Activated T-cell treated with anti-CD3 and anti-CD28 coated beads, Interleukin-2, amount 50 U/mL, for 72 hours (primary cell): Measurements from ENCODE around the gene CD200. TPM values are rescaled to one million over a fixed set of nuclear protein-coding genes. Genes with fewer than 3 reads are reported as not detected.

Experiments
- ATAC-seq, 2 donors: fragments of 150-1000 bp; cut with Tn5 transposase; replicated peaks in 1 of 2; 2 replicates each; pipeline ENCODE4 v1.10.0; 2021; ENCODE audit warnings: moderate library complexity in 2 of 2, mild to moderate bottlenecking in 1 of 2
- DNase-seq, 2 donors: peaks; one replicate each; pipeline ENCODE4 v3.0.0; 2021 to 2022; ENCODE audit warnings: mixed read lengths in 1 of 2
- H3K27ac Mint-ChIP-seq: one replicate; pipeline ENCODE4 v1.8.0; 2022; ENCODE audit warnings: mild to moderate bottlenecking, moderate library complexity, mixed read lengths
- H3K27me3 Mint-ChIP-seq: one replicate; pipeline ENCODE4 v1.8.0; 2022; ENCODE audit warnings: low read depth, mixed read lengths
- H3K36me3 Mint-ChIP-seq, 2 donors: one replicate each; pipeline ENCODE4 v1.8.0; 2022; ENCODE audit warnings: mixed read lengths in 2 of 2, mild to moderate bottlenecking in 1 of 2; ENCODE audit not compliant: insufficient read depth in 2 of 2
- H3K4me1 Mint-ChIP-seq: one replicate; pipeline ENCODE4 v1.8.0; 2022; ENCODE audit warnings: low read depth, mixed read lengths
- H3K4me3 Mint-ChIP-seq, 2 donors: one replicate each; pipeline ENCODE4 v1.8.0; 2022; ENCODE audit warnings: mild to moderate bottlenecking in 2 of 2, mixed read lengths in 2 of 2, moderate library complexity in 2 of 2
- H3K9me3 Mint-ChIP-seq, 2 donors: one replicate each; pipeline ENCODE4 v1.8.0; 2022; ENCODE audit warnings: mixed read lengths in 2 of 2
- total RNA-seq, 2 donors: library from RNA; stranded (reverse); gene quantifications; one replicate each; pipeline ENCODE4 v1.2.3, GENCODE V29; 2022

The CD200 gene
- total RNA-seq, 2 donors from 2014 or later, result 23.5 to 27.4 TPM

DNA sequence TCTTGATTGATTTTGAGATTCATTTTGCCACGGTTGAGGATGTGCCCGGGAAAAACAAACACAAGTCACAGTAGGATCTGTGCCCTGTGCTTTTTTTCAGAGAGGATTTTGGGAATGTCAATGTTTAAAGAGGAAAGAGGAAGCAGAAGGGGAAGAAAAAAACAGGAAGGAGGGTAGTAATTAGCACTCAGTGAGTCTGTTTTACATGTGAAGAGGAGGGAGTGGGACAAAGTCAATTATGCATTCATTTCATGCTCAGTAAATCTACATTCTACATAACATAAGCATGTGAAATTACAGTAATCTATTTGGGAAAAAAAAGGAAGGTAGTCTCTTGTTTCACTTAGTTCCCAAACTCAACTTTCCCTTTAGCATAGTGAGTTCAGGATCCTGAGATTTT is 18.3 kb upstream of the CD200 start:
- Mint-ChIP-seq H3K9me3 (peaks cover 2 to 6% of the 10 kb centered on the region in 2 donors), H3K36me3 (peaks cover 3 to 10% of the 10 kb centered on the region in 2 donors), H3K4me1 (no peaks in the 10 kb centered on the region), H3K27me3 (peaks cover 14% of the 10 kb centered on the region), H3K4me3 (no peak overlapping the region), H3K27ac (no peak overlapping the region)
- ATAC-seq (no peak), DNase-seq (no peak)

DNA sequence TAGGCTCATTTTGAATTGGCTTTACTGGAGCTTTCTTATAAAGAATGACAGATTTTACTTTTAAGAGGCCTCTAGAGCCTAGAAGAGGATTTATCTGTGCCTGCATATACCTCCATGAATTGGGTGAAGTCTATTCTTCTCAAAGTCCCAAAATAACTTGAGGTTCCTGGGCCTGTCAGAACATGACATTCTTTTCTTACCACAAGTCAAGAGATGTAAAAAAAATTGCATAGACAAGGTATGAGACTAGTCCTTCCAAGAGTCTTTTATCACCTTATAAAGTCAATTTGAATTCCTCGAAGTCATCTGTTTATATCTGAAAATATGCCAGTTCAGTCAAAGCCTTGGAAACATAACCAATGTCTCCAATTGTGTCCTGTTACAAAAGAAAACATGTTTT is 17.2 kb upstream of the CD200 start:
- no peak overlapping the region for H3K4me3 Mint-ChIP-seq
- H3K9me3 Mint-ChIP-seq, result peaks cover 2 to 6% of the 10 kb centered on the region in 2 donors
- H3K36me3 Mint-ChIP-seq, result peaks cover 3 to 10% of the 10 kb centered on the region in 2 donors
- ATAC-seq, result no peak
- H3K27ac Mint-ChIP-seq, result no peak overlapping the region
- peaks cover 14% of the 10 kb centered on the region for H3K27me3 Mint-ChIP-seq
- peaks cover 5% of the 10 kb centered on the region for H3K4me1 Mint-ChIP-seq
- no peak for DNase-seq

DNA sequence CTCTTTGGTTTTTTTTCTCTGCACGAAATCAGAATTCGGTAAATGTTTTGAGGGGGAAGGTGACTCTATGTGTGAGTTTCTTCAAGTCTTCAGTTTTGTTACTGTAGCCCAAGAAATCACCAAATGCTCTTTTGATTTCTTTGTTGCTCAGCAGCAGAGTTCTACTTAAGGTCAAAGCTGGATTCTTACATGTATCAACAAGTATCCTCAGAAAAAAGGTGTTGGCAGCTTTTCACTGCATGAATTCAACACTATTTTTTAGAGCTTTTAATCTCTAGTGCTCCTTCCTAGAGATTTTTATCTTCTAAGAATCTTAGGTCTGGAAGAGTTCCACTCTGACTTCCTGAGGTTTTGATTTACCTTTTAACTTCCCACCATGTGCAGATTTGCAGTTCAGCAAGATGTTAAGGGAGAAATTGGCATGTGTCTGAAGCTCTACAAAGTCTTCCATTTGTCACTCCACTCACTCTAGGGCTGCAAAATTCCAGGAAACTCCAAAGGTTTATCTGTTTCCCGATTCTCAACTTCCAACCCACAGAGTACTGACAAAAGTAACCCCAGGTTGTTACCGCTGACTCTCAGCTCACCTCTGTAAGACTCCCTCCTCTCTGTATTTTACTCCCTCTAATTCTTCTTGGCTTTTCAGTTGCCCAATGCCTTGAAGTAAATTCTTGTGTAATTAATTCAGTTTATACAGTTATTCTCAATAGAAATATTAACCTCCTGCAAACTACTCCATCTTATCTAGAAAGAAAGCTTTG is 13.3 kb upstream of the CD200 start:
- Mint-ChIP-seq H3K9me3 (peaks cover 2 to 3% of the 10 kb centered on the region in 2 donors), H3K4me3 (no peak overlapping the region), H3K27me3 (peaks cover 6% of the 10 kb centered on the region), H3K4me1 (peaks cover 12% of the 10 kb centered on the region), H3K36me3 (peaks cover 2 to 10% of the 10 kb centered on the region in 2 donors), H3K27ac (no peak overlapping the region)
- DNase-seq (no peak), ATAC-seq (no peak)

DNA sequence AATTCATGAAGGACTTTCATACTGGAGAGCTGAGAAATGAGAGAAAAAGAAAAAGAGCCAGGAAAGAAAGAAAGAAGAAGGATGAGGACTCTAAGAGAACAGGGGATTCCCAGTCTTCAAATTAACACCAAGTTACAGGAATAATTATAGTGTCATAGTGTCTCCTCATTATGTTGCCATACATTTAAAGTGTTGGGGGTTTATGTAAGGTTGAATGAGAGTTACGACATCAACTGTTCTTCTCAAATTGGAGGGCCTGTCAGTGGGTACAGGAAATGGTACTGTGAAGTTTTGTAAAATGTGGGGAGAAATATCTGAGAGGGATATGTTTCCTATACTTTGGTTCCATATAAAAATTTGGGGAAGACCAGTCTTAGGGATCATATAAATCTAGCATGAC is 12.3 kb upstream of the CD200 start:
- no peak for DNase-seq
- H3K36me3 Mint-ChIP-seq, result peaks cover 0 to 7% of the 10 kb centered on the region in 2 donors
- peaks cover 12% of the 10 kb centered on the region for H3K4me1 Mint-ChIP-seq
- no peaks in the 10 kb centered on the region for H3K27me3 Mint-ChIP-seq
- H3K9me3 Mint-ChIP-seq, result no peaks in the 10 kb centered on the region
- no peak overlapping the region for H3K4me3 Mint-ChIP-seq
- no peak overlapping the region for H3K27ac Mint-ChIP-seq
- no peak for ATAC-seq

DNA sequence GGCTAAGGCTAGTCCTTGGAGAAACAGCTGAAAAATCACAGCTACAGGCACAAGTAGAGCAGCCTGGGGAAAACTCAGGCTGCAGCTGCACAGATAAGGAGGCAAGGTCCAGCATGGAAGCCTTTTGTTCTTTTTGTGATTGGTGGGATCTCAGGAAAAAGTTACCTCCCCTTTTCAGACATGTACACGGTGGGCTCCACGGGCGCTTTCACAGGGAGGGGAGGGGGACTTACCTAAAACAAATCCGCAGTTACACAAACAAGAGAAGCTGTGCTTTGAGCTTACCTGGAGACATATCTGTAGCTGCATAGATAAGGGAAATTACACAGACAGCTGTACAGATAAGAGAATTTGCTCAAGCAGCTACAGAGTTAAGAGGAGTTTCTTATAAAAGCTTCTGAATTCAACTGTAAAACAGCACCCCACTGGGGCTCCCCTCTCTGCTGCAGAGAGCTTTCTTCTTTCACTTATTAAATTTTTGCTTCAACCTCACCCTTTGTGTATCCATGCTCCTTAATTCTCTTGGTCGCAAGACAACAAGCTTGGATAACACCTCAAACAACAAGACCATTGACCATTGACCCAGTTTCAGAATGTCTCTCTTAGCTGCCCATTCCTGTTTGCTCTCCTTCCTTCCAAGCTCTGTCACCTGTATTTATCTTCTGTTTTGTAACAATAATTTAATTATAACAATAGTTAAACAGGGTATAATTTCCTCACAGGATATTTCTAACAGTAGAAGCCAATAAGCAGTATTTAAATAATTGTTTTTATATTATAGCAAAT is 10.9 kb upstream of the CD200 start:
- H3K27me3 Mint-ChIP-seq, result no peaks in the 10 kb centered on the region
- H3K36me3 Mint-ChIP-seq, result peaks cover 0 to 4% of the 10 kb centered on the region in 2 donors
- DNase-seq, result no peak
- ATAC-seq, result no peak
- H3K4me3 Mint-ChIP-seq, result no peak overlapping the region
- no peak overlapping the region for H3K27ac Mint-ChIP-seq
- no peaks in the 10 kb centered on the region for H3K9me3 Mint-ChIP-seq
- peaks cover 12% of the 10 kb centered on the region for H3K4me1 Mint-ChIP-seq

DNA sequence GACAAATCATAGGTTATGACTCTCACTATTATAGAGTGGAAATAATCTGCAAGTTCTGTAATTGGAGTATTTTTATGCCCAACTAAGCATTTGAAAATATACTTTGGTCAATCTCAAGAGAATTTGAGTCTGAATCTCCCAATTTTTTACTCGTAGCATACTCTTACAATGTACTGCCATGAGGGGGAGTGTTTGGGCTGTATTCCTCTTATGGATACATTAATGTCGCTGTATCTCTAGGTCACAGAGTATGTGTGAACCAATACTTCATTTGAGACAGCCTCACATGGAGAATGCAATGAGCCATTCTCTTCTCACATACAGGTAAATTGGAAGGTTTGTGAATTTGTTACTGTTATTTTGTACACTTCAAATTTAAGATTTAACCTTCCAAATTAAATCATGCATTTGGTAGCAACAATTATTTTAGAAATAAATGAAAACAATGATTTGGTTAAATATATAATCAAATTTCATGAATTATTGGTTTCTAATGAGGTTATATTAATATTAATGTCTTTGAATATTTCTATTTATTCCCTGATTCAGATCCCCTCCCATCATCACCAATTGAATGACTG is 5.5 kb upstream of the CD200 start:
- Mint-ChIP-seq H3K27ac (no peak overlapping the region), H3K4me3 (no peak overlapping the region), H3K9me3 (no peaks in the 10 kb centered on the region), H3K27me3 (no peaks in the 10 kb centered on the region), H3K36me3 (no peaks in the 10 kb centered on the region), H3K4me1 (peaks cover 8% of the 10 kb centered on the region)
- peak; percentile 100 for ATAC-seq
- peak; percentile 53 to 54 for DNase-seq

DNA sequence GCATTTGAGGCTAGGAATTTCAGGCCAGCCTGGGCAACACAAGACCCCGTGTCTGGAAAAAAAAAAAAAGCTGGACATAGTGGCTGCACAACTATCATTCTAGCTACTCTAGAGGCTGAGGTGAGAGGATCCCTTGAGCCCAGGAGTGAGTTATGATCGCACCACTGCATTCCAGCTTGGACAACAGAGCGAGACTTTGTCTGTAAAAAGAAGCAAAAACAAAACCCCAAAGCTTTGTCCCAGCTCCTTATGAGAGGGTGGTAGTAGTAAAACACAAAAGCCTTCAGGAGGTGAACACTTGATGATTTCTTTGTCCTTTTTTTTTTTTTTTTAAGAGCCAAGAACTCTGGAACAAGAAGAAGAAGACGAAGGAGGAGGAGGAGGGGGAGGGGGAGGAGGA is 1.1 kb upstream of the CD200 start:
- peak overlapping the region; percentile 86 to 94 for H3K4me3 Mint-ChIP-seq
- peaks cover 0 to 3% of the 10 kb centered on the region in 2 donors for H3K36me3 Mint-ChIP-seq
- DNase-seq (no peak), ATAC-seq (no peak)
- H3K9me3 Mint-ChIP-seq, result no peaks in the 10 kb centered on the region
- peaks cover 42% of the 10 kb centered on the region for H3K4me1 Mint-ChIP-seq
- H3K27me3 Mint-ChIP-seq, result no peaks in the 10 kb centered on the region
- no peak overlapping the region for H3K27ac Mint-ChIP-seq

DNA sequence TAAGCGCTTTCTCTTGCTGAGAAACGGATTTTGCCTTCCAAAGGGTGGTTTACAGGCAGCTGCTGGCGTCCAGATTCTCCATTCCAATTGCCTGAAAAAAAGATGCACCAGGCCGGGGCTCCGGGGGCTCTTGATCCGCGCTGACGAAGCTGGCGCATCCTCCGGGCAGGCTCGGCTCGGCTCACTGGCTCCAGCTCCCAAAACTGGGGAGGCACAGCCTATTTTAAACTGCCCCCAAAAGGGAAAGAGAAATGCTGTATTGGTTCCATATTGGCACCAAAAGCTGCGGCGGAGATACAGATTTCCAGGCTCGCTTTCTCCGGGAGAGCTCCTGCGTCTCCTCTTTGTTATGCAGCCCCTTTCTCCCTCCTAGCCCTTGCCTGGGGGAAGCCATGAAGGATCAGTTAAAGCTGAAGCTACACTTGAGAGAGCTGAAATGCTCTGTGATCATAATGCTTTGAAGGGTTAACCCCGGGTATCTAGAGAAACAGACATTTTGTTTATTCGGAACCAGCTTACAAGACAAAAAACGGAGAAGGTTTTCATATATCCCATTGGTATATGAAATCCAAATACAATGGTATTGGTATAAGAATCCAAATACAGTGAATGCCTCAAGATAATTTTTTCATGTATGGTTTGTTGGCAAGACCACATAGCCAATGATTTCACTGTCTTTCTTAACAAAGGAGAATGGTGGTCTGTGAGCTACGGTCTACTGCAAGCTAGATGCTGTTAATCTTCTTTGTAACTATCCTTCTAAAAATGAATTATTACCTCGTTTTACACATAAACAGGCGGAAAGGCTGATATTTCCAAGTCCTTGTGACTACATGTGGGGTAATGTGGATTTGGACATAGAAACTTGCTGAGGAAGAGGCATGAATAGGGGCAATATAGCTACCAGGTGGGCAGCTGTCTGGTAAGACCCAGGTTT is 693 bp downstream of the CD200 start:
- no peaks in the 10 kb centered on the region for H3K27me3 Mint-ChIP-seq
- no peaks in the 10 kb centered on the region for H3K9me3 Mint-ChIP-seq
- peak overlapping the region; percentile 96 for H3K27ac Mint-ChIP-seq
- peak overlapping the region; percentile 86 to 94 for H3K4me3 Mint-ChIP-seq
- peaks cover 58% of the 10 kb centered on the region for H3K4me1 Mint-ChIP-seq
- ATAC-seq (peak; percentile 43 to 63), DNase-seq (peak; percentile 23 to 37)
- peaks cover 0 to 3% of the 10 kb centered on the region in 2 donors for H3K36me3 Mint-ChIP-seq

DNA sequence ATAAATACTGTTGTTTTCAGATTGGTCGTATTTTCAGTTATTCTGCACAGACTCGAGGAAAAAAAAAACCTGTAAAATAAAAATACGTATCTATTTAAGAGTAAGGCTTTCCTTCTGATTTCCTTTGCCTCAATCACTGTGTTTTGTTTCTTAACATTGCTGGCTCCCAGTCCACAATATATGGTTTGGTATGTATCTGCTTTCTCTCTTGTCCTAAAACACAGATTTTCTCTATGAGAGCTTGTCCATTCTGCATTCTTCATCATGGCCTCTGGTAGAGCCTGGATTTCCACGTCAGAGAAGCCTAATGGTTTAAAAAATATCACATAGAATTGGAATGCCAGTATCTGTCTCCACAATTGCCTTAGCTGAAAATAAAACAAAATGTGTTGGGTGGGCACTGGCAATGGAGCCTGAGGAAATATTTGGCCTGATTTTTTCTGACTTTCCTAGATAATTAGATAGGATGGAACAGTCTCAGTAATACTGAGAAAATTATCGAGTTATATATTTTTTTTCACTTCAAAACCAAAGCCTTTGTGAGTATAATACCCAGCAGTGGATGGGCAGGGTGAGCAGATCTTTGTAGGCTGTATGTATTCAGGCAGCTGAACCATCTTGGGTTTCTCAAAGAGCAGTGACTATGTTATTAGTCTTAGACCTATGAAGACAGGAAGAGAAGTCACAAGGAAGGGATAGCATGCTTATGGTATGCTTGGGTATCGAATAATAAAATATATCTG is 1.9 kb downstream of the CD200 start:
- Mint-ChIP-seq H3K27me3 (no peaks in the 10 kb centered on the region), H3K27ac (peak overlapping the region; percentile 96), H3K4me3 (peak overlapping the region; percentile 86 to 94), H3K36me3 (peaks cover 0 to 3% of the 10 kb centered on the region in 2 donors), H3K9me3 (no peaks in the 10 kb centered on the region), H3K4me1 (peaks cover 60% of the 10 kb centered on the region)
- DNase-seq, result no peak
- ATAC-seq, result no peak

DNA sequence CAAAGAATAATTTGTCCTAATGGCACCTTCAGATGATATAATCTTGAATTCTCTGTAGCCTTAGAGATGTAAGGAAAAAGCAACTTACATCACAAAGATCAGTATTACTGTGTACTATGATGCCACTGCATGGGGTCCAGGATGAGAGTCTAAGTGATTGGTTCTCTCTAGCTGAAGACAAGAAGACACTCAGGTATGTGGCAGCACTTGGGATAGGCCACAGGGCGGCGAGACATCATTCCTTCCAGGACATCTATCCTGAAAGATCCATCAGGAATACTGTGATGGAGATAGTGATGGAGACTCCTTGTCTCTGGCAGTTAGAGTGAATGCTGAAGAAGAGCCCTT is 2.5 kb downstream of the CD200 start:
- no peak for DNase-seq
- Mint-ChIP-seq H3K9me3 (no peaks in the 10 kb centered on the region), H3K4me3 (peak overlapping the region; percentile 86 to 94), H3K4me1 (peaks cover 65% of the 10 kb centered on the region), H3K27me3 (no peaks in the 10 kb centered on the region), H3K27ac (peak overlapping the region; percentile 96), H3K36me3 (peaks cover 0 to 3% of the 10 kb centered on the region in 2 donors)
- peak; percentile 19 to 38 for ATAC-seq

DNA sequence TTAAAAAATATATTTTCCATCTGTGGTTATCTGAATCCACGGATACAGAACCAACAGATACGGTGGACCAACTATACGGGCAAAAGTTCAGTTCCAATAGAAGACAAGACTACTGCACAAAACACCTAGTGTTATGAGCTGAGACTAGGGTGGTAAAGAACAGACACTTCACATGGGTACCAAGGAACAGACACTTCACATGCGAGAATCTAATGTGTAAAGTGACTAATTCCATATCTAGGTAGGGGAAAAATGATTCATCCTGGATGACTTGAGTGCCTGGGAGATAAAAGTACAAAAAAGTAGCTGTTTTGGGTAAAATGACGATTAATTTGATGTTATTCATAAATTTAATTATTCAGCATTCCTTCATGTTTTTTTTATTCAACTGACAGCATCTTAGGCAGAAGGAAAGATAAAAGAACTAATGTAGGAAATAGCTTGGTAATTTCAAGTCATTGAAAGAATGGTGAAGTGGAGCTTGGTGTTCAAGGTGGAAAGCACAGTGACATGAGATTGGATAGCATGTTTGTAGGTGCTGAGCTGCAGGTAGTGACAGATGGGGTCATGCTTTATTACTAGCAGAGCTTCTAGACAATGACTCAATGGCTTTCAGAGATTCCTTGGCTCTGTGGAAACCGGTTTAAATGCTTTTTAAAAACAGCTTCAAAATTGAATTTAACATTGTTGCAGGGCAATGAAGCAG is 5.2 kb downstream of the CD200 start:
- ATAC-seq (peak; percentile 79 to 80), DNase-seq (no peak)
- H3K27ac Mint-ChIP-seq, result peak overlapping the region; percentile 75
- no peaks in the 10 kb centered on the region for H3K27me3 Mint-ChIP-seq
- H3K4me3 Mint-ChIP-seq, result peak overlapping the region; percentile 39 to 48
- H3K9me3 Mint-ChIP-seq, result no peaks in the 10 kb centered on the region
- H3K4me1 Mint-ChIP-seq, result peaks cover 76% of the 10 kb centered on the region
- peaks cover 0 to 14% of the 10 kb centered on the region in 2 donors for H3K36me3 Mint-ChIP-seq
